SU-DHL-6 (cell line): ENCODE data around the gene DCDC1.

Experiments
- H2AFZ ChIP-seq: fragments of 200-600 bp; sonication (generic); 2 replicates; pipeline ENCODE4 v1.6.1; 2014; ENCODE audit warnings: low read depth, mild to moderate bottlenecking, moderate library complexity, mixed read lengths, antibody characterized with exemption, low read length; ENCODE audit not compliant: severe bottlenecking
- H3F3A ChIP-seq: fragments of 200-600 bp; shearing (Covaris generic); 2 replicates; pipeline ENCODE4 v1.6.0; 2016; ENCODE audit warnings: antibody characterized with exemption, mild to moderate bottlenecking; ENCODE audit not compliant: insufficient read depth
- H3K27ac ChIP-seq: fragments of 200-600 bp; sonication (generic); 2 replicates; pipeline ENCODE4 v1.5.1; 2016; ENCODE audit warnings: low read depth, mild to moderate bottlenecking, low read length, moderate library complexity, mixed read lengths
- H3K27me3 ChIP-seq: fragments of 200-600 bp; sonication (generic), shearing (Covaris generic); 2 replicates; pipeline ENCODE4 v1.6.0; 2014; ENCODE audit warnings: mild to moderate bottlenecking, low read length
- H3K36me3 ChIP-seq: fragments of 200-600 bp; sonication (generic); 2 replicates; pipeline ENCODE4 v1.6.1; 2014; ENCODE audit warnings: mild to moderate bottlenecking, low read length, mixed read lengths
- H3K4me2 ChIP-seq: fragments of 300-600, 200-600 bp; shearing (Covaris generic), sonication (generic); 2 replicates; pipeline ENCODE4 v1.6.0; 2014; ENCODE audit warnings: low read length, low read depth, mild to moderate bottlenecking; ENCODE audit not compliant: poor library complexity, severe bottlenecking
- H3K4me3 ChIP-seq: fragments of 200-600 bp; sonication (generic); 2 replicates; pipeline ENCODE4 v1.5.1; 2014; ENCODE audit warnings: antibody characterized with exemption, low read length, mild to moderate bottlenecking, mixed read lengths; ENCODE audit not compliant: insufficient read depth, poor library complexity, severe bottlenecking
- H3K79me2 ChIP-seq: fragments of 200-600 bp; sonication (generic); 2 replicates; pipeline ENCODE4 v1.6.1; 2014; ENCODE audit warnings: mild to moderate bottlenecking, low read length, moderate library complexity; ENCODE audit not compliant: insufficient read depth
- H3K9ac ChIP-seq: fragments of 200-600 bp; sonication (generic); 2 replicates; pipeline ENCODE4 v1.7.0; 2014; ENCODE audit warnings: mild to moderate bottlenecking, low read length
- H3K9me2 ChIP-seq: fragments of 200-600 bp; sonication (generic); replicated peaks from 2 replicates; pipeline ENCODE4 v1.6.1; 2014; ENCODE audit warnings: low read length; ENCODE audit not compliant: insufficient read depth
- H3K9me3 ChIP-seq: fragments of 200-600 bp; sonication (generic); 2 replicates; pipeline ENCODE4 v1.6.1; 2014; ENCODE audit warnings: low read length, mixed read lengths; ENCODE audit not compliant: insufficient read depth
- H4K20me1 ChIP-seq: fragments of 200-600 bp; sonication (generic); 2 replicates; pipeline ENCODE4 v1.6.1; 2014; ENCODE audit warnings: low read depth, mild to moderate bottlenecking, antibody characterized with exemption, low read length, moderate library complexity, mixed read lengths
- CTCF ChIP-seq: fragments of 200-600 bp; sonication (generic); IDR thresholded peaks from one replicate; pipeline ENCODE4 v1.5.1; 2017; ENCODE audit warnings: antibody characterized with exemption, mild to moderate bottlenecking, low read length, moderate library complexity; ENCODE audit not compliant: insufficient read depth, poor library complexity, severe bottlenecking
- EZH2phosphoT487 ChIP-seq: fragments of 200-600 bp; sonication (generic), shearing (Covaris generic); conservative IDR thresholded peaks from 2 replicates; pipeline ENCODE4 v1.6.1; 2018; ENCODE audit warnings: mild to moderate bottlenecking, antibody characterized with exemption, low read length, moderate library complexity, mixed read lengths

The DCDC1 gene

DNA sequence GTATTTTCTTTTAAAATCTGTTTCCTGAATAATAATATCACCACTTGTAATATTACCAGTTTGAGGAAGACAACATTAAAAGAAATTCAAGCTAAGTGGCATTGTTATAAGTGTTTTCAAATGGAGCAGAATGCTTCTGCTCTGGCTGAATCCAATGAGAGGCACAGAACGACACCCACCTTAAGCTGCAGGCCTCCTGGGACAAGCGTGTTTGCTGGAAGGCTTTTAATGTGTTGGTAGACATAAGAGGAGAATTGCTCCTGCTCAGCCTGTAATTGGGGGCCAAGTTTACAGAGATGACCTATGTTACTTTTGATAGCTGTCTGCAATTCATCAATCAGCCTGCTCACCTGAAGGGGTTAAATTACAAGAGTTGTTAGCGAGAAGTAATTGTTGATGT is 242.2 kb downstream of the DCDC1 start:
- Histone ChIP-seq H3K9me3 (no peaks in the 10 kb centered on the region), H3K27ac (no peak overlapping the region), H2AFZ (no peak overlapping the region), H3K79me2 (no peaks in the 10 kb centered on the region), H3F3A (no peaks in the 10 kb centered on the region), H3K9ac (no peak overlapping the region), H3K27me3 (no peaks in the 10 kb centered on the region; the same call in 1 of the 2 replicates), H3K4me2 (no peak overlapping the region), H3K36me3 (no peaks in the 10 kb centered on the region), H3K9me2 (no peaks in the 10 kb centered on the region), H3K4me3 (no peak overlapping the region), H4K20me1 (no peaks in the 10 kb centered on the region)
- TF ChIP-seq EZH2phosphoT487 (no peak), CTCF (no peak)

DNA sequence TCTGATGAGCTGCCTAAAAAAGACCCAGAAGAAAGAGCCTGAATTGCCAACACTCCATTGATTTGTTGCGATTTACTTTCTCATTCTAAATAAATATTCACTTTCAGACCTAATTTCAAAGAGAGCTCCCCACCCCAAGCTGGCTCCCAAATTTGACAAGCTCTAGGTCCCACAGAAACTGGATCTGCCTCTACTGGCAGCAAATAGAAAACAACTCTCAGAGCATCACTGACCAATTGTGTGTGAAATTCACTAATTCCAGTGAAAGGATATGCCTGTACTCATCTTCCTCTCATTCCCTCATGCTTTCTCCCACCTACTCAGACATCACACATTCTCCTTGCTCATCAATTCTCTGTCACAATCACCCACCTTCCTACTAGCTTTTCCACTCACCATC is 249.1 kb downstream of the DCDC1 start:
- TF ChIP-seq CTCF, result no peak
- TF ChIP-seq EZH2phosphoT487, result no peak
- Histone ChIP-seq H3K9me2 (no peaks in the 10 kb centered on the region), H3K9me3 (no peaks in the 10 kb centered on the region), H3K4me3 (no peak overlapping the region), H3K27ac (no peak overlapping the region), H3F3A (no peaks in the 10 kb centered on the region), H3K27me3 (no peaks in the 10 kb centered on the region), H3K79me2 (no peaks in the 10 kb centered on the region), H4K20me1 (no peaks in the 10 kb centered on the region), H3K36me3 (no peaks in the 10 kb centered on the region), H3K9ac (no peak overlapping the region), H3K4me2 (no peak overlapping the region), H2AFZ (no peak overlapping the region)

DNA sequence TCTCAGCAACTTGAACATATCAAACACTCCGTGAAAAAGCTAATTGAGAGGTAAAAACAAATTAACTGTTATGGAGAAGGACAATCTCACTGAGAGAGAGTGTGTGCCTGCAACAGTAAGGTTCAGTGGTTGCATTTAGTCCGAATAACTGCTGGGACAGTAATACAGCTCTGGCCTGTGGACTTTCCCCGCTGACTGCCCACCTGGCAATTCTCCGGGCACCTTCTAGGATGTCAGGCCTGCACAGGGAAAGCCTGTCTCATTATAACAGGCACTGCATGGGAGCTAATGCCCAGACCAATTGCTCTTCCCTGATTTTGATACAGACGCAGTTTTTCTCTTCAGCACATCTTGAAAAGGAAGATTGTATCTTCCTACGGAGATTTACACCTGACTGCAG is 251.0 kb downstream of the DCDC1 start:
- Histone ChIP-seq H3K9ac (no peak overlapping the region), H3K9me2 (no peaks in the 10 kb centered on the region), H3F3A (no peaks in the 10 kb centered on the region), H4K20me1 (no peaks in the 10 kb centered on the region), H3K4me2 (no peak overlapping the region), H2AFZ (no peak overlapping the region), H3K27me3 (no peaks in the 10 kb centered on the region), H3K9me3 (no peaks in the 10 kb centered on the region), H3K79me2 (no peaks in the 10 kb centered on the region), H3K4me3 (no peak overlapping the region), H3K27ac (no peak overlapping the region), H3K36me3 (no peaks in the 10 kb centered on the region)
- TF ChIP-seq EZH2phosphoT487 (no peak), CTCF (no peak)
